HG02571 (cell line): Measurements from ENCODE around the gene RIC1.
"Not testable (repeated sequence)": the region's sequence is repeated elsewhere in the genome, so short reads cannot be mapped to it uniquely, and the experiment has no call there.

ENCODE experiments used
- ATAC-seq: cut with Tn5 transposase; IDR thresholded peaks from one replicate; pipeline ENCODE4 v1.9.1; 2021; ENCODE audit warnings: mild to moderate bottlenecking, moderate library complexity; ENCODE audit not compliant: unreplicated experiment

RIC1 gene

GRCh38 chr9:5784526-5785315 lies 155.8 kb downstream of the RIC1 start:
- no peak for ATAC-seq

- ATAC-seq = no peak
Observed at GRCh38 chr9:5786370-5787127, 157.6 kb downstream of the RIC1 start.

GRCh38 chr9:5787220-5787619 lies 158.3 kb downstream of the RIC1 start:
- no peak for ATAC-seq

GRCh38 chr9:5787759-5788302 lies 158.9 kb downstream of the RIC1 start:
- no peak for ATAC-seq

GRCh38 chr9:5789489-5789888 lies 160.6 kb downstream of the RIC1 start:
- no peak for ATAC-seq

- ATAC-seq = no peak
Observed at GRCh38 chr9:5790923-5791322, 162.0 kb downstream of the RIC1 start.

GRCh38 chr9:5791870-5792269 lies 163.0 kb downstream of the RIC1 start:
- ATAC-seq = no peak

GRCh38 chr9:5793812-5794211 lies 164.9 kb downstream of the RIC1 start:
- no peak for ATAC-seq

- no peak for ATAC-seq
Observed at GRCh38 chr9:5796298-5796697, 167.4 kb downstream of the RIC1 start.

GRCh38 chr9:5798581-5798980 lies 169.7 kb downstream of the RIC1 start:
- no peak for ATAC-seq

- ATAC-seq = no peak
Observed at GRCh38 chr9:5799314-5799713, 170.4 kb downstream of the RIC1 start.

- not testable (repeated sequence) for ATAC-seq
Observed at GRCh38 chr9:5800378-5800777, 171.5 kb downstream of the RIC1 start.

GRCh38 chr9:5800969-5801738 lies 172.2 kb downstream of the RIC1 start:
- no peak for ATAC-seq

GRCh38 chr9:5801739-5802113 lies 172.8 kb downstream of the RIC1 start:
- ATAC-seq = no peak

GRCh38 chr9:5805478-5805877 lies 176.6 kb downstream of the RIC1 start:
- no peak for ATAC-seq

GRCh38 chr9:5811751-5812150 lies 182.8 kb downstream of the RIC1 start:
- ATAC-seq = no peak

- no peak for ATAC-seq
Observed at GRCh38 chr9:5813824-5814223, 184.9 kb downstream of the RIC1 start.

- no peak for ATAC-seq
Observed at GRCh38 chr9:5815461-5815860, 186.6 kb downstream of the RIC1 start.

GRCh38 chr9:5817862-5818261 lies 189.0 kb downstream of the RIC1 start:
- no peak for ATAC-seq

- no peak for ATAC-seq
Observed at GRCh38 chr9:5818424-5819142, 189.7 kb downstream of the RIC1 start.

- ATAC-seq = no peak
Observed at GRCh38 chr9:5819174-5819573, 190.3 kb downstream of the RIC1 start.
